D341Med (cell line): ENCODE results near the gene USP15.
"Not testable (repeated sequence)": the region's sequence is repeated elsewhere in the genome, so short reads cannot be mapped to it uniquely, and the experiment has no call there.

ENCODE experiments used
- DNase-seq: peaks from one replicate; pipeline ENCODE4 v3.0.0; 2012; ENCODE audit warnings: low spot score

Gene USP15

GRCh38 chr12:62328296-62328921 lies 68.2 kb downstream of the USP15 start:
- DNase-seq, result no peak

- DNase-seq, result no peak
Measured at GRCh38 chr12:62331306-62331705, 71.1 kb downstream of the USP15 start.

GRCh38 chr12:62332598-62332997 lies 72.4 kb downstream of the USP15 start:
- DNase-seq, result no peak

- no peak for DNase-seq
Measured at GRCh38 chr12:62335057-62335456, 74.9 kb downstream of the USP15 start.

- no peak for DNase-seq
Measured at GRCh38 chr12:62335796-62336195, 75.6 kb downstream of the USP15 start.

- DNase-seq, result not testable (repeated sequence)
Measured at GRCh38 chr12:62337643-62338042, 77.4 kb downstream of the USP15 start.

GRCh38 chr12:62342614-62343303 lies 82.6 kb downstream of the USP15 start:
- DNase-seq, result not testable (repeated sequence)

GRCh38 chr12:62343304-62344120 lies 83.3 kb downstream of the USP15 start:
- not testable (repeated sequence) for DNase-seq

- not testable (repeated sequence) for DNase-seq
Measured at GRCh38 chr12:62344731-62345556, 84.7 kb downstream of the USP15 start.

GRCh38 chr12:62345667-62346066 lies 85.5 kb downstream of the USP15 start:
- no peak for DNase-seq

- no peak for DNase-seq
Measured at GRCh38 chr12:62346817-62347216, 86.6 kb downstream of the USP15 start.

GRCh38 chr12:62347922-62348650 lies 87.9 kb downstream of the USP15 start:
- no peak for DNase-seq

- DNase-seq, result no peak
Measured at GRCh38 chr12:62350554-62350953, 90.3 kb downstream of the USP15 start.

GRCh38 chr12:62351326-62351725 lies 91.1 kb downstream of the USP15 start:
- no peak for DNase-seq

GRCh38 chr12:62361048-62361447 lies 100.8 kb downstream of the USP15 start:
- DNase-seq, result no peak

- DNase-seq, result no peak
Measured at GRCh38 chr12:62363506-62363905, 103.3 kb downstream of the USP15 start.

- DNase-seq, result not testable (repeated sequence)
Measured at GRCh38 chr12:62364697-62365096, 104.5 kb downstream of the USP15 start.

GRCh38 chr12:62365846-62366245 lies 105.6 kb downstream of the USP15 start:
- DNase-seq, result not testable (repeated sequence)

GRCh38 chr12:62368430-62369223 lies 108.4 kb downstream of the USP15 start:
- not testable (repeated sequence) for DNase-seq

GRCh38 chr12:62370189-62370588 lies 110.0 kb downstream of the USP15 start:
- DNase-seq, result no peak
